Thyroid gland (tissue), 4 donors: ENCODE results near the gene ZNF830.

Experiments
- POLR2A ChIP-seq, 2 donors: fragments of 450-650 bp; IDR thresholded peaks; one replicate each; pipeline ENCODE4 v1.6.1; 2017; ENCODE audit warnings: antibody characterized with exemption in 2 of 2, mild to moderate bottlenecking in 2 of 2, moderate library complexity in 1 of 2
- TF ChIP-seq, protein P1 (sequence below), 6 experiments: fragments of 200-600 bp in 3 of 6; fragments of 450-650 bp in 3 of 6; sonication (generic) in 3 of 6; IDR thresholded peaks; one replicate each; pipeline ENCODE4 v1.5.1; 2016 to 2019; ENCODE audit warnings: antibody characterized with exemption in 6 of 6, mild to moderate bottlenecking in 2 of 6, inconsistent platforms in 1 of 6, moderate library complexity in 1 of 6

DNA sequence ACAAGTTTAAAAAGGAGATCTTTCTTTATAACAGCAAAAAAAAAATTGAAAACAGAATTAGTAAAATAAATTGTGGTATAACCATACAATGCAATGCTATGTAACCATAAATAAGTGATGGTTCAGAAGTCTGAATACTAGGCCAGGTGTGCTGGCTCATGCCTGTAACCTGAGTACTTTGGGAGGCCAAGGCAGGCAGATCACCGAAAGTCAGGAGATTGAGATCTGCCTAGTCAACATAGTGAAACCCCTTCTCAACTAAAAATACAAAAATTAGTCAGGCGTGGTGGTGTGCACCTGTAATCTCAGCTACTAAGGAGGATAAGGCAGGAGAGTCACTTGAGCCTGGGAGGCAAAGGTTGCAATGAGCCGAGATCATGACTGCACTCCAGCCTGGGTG lies 34.7 kb upstream of the ZNF830 start:
- TF ChIP-seq POLR2A (IDR thresholded peaks at IDR 0.05) = no peak
- TF ChIP-seq, protein P1, sequence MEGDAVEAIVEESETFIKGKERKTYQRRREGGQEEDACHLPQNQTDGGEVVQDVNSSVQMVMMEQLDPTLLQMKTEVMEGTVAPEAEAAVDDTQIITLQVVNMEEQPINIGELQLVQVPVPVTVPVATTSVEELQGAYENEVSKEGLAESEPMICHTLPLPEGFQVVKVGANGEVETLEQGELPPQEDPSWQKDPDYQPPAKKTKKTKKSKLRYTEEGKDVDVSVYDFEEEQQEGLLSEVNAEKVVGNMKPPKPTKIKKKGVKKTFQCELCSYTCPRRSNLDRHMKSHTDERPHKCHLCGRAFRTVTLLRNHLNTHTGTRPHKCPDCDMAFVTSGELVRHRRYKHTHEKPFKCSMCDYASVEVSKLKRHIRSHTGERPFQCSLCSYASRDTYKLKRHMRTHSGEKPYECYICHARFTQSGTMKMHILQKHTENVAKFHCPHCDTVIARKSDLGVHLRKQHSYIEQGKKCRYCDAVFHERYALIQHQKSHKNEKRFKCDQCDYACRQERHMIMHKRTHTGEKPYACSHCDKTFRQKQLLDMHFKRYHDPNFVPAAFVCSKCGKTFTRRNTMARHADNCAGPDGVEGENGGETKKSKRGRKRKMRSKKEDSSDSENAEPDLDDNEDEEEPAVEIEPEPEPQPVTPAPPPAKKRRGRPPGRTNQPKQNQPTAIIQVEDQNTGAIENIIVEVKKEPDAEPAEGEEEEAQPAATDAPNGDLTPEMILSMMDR (IDR thresholded peaks at IDR 0.05) = no peak
